ENCODE measurements around the gene CHRM2.

- TF ChIP-seq, protein P1, sequence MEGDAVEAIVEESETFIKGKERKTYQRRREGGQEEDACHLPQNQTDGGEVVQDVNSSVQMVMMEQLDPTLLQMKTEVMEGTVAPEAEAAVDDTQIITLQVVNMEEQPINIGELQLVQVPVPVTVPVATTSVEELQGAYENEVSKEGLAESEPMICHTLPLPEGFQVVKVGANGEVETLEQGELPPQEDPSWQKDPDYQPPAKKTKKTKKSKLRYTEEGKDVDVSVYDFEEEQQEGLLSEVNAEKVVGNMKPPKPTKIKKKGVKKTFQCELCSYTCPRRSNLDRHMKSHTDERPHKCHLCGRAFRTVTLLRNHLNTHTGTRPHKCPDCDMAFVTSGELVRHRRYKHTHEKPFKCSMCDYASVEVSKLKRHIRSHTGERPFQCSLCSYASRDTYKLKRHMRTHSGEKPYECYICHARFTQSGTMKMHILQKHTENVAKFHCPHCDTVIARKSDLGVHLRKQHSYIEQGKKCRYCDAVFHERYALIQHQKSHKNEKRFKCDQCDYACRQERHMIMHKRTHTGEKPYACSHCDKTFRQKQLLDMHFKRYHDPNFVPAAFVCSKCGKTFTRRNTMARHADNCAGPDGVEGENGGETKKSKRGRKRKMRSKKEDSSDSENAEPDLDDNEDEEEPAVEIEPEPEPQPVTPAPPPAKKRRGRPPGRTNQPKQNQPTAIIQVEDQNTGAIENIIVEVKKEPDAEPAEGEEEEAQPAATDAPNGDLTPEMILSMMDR (IDR thresholded peaks at IDR 0.05; ENCODE audit: low read depth, low read length, poor library complexity, severe bottlenecking): no peak
- no peak for TF ChIP-seq EZH2phosphoT487 (IDR thresholded peaks at IDR 0.05; ENCODE audit: borderline replicate concordance, low read length)
These were observed 22.5 kb upstream of the CHRM2 start for GRCh38 chr7:136845899-136846465.
